OCI-LY7 (cell line): ENCODE data around the gene TMX3. TPM values are rescaled to one million over a fixed set of nuclear protein-coding genes. Genes with fewer than 3 reads are reported as not detected.

Source experiments
- BruUV-seq: library from RNA; stranded (reverse); fragments of 400-500 nt; replicated peaks from 2 replicates; lab custom pipeline; 2021; lab: Mats Ljungman, UMichigan
- CTCF ChIA-PET: fragments of 300-600 bp; sonication (Branson Sonifier 250); formaldehyde crosslinking; loops from one replicate; lab custom pipeline; 2022; ENCODE audit warnings: antibody characterized with exemption; ENCODE audit not compliant: unreplicated experiment; lab: Charles Lee
- POLR2A ChIA-PET: fragments of 300-600 bp; sonication (Branson Sonifier 250); formaldehyde crosslinking; loops from one replicate; lab custom pipeline; 2022; ENCODE audit warnings: antibody characterized with exemption; lab: Charles Lee
- DNase-seq: peaks from one replicate; pipeline ENCODE4 v3.0.0-alpha.2; 2015; ENCODE audit warnings: low spot score
- H2AFZ ChIP-seq: fragments of 200-600 bp; sonication (generic), shearing (Covaris generic); 2 replicates; pipeline ENCODE4 v1.6.1; 2014; ENCODE audit warnings: mild to moderate bottlenecking, antibody characterized with exemption, low read length, moderate library complexity
- H3K27ac ChIP-seq: fragments of 200-600 bp; sonication (generic); 2 replicates; pipeline ENCODE4 v1.5.1; 2014; ENCODE audit warnings: mixed run types, low read depth, mild to moderate bottlenecking, moderate library complexity, low read length, inconsistent platforms; ENCODE audit not compliant: poor library complexity, severe bottlenecking
- H3K36me3 ChIP-seq: fragments of 200-600 bp; sonication (generic); 2 replicates; pipeline ENCODE4 v1.6.1; 2014; ENCODE audit warnings: mild to moderate bottlenecking, antibody characterized with exemption, low read length, moderate library complexity, mixed read lengths; ENCODE audit not compliant: insufficient read depth
- H3K4me1 ChIP-seq: fragments of 200-600 bp; sonication (generic); 2 replicates; pipeline ENCODE4 v1.5.1; 2014; ENCODE audit warnings: mild to moderate bottlenecking, low read length; ENCODE audit not compliant: insufficient read depth, poor library complexity, severe bottlenecking
- H3K4me2 ChIP-seq: fragments of 200-600 bp; sonication (generic); 2 replicates; pipeline ENCODE4 v1.6.1; 2014; ENCODE audit warnings: mild to moderate bottlenecking, low read length
- H3K4me3 ChIP-seq: fragments of 200-600 bp; sonication (generic); 2 replicates; pipeline ENCODE4 v1.5.1; 2014; ENCODE audit warnings: mild to moderate bottlenecking, low read depth, low read length; ENCODE audit not compliant: poor library complexity, severe bottlenecking
- H3K79me2 ChIP-seq: fragments of 200-600 bp; sonication (generic); 2 replicates; pipeline ENCODE4 v1.6.1; 2016; ENCODE audit warnings: low read depth, mild to moderate bottlenecking, low read length, moderate library complexity, mixed read lengths; ENCODE audit not compliant: insufficient read depth
- H3K9me2 ChIP-seq: fragments of 200-600 bp; sonication (generic); 2 replicates; pipeline ENCODE4 v1.6.1; 2016; ENCODE audit warnings: mild to moderate bottlenecking, low read length, mixed read lengths; ENCODE audit not compliant: insufficient read depth
- H3K9me3 ChIP-seq: fragments of 200-600 bp; sonication (generic); 2 replicates; pipeline ENCODE4 v1.6.1; 2014; ENCODE audit warnings: mild to moderate bottlenecking, mixed run types, low read length, mixed read lengths
- H4K20me1 ChIP-seq: fragments of 200-600 bp; sonication (generic); 2 replicates; pipeline ENCODE4 v1.6.1; 2014; ENCODE audit warnings: mild to moderate bottlenecking, antibody characterized with exemption, low read length, moderate library complexity, mixed read lengths; ENCODE audit not compliant: insufficient read depth
- CTCF ChIP-seq: fragments of 200-600 bp; sonication (generic); conservative IDR thresholded peaks from 2 replicates; pipeline ENCODE4 v1.5.1; 2014; ENCODE audit warnings: mild to moderate bottlenecking, antibody characterized with exemption, low read length, moderate library complexity, mixed read lengths
- EZH2phosphoT487 ChIP-seq: fragments of 200-600 bp; sonication (generic); IDR thresholded peaks from 2 replicates; pipeline ENCODE4 v1.6.1; 2018; ENCODE audit warnings: low read depth, borderline replicate concordance, mild to moderate bottlenecking, mixed run types, antibody characterized with exemption, low read length, moderate library complexity, mixed read lengths
- intact Hi-C: fragments of 100-400 bp; cut with micrococcal nuclease; formaldehyde crosslinking; loops from one replicate; pipeline ENCODE4 v1.10.0; 2022; ENCODE audit not compliant: unreplicated experiment
- total RNA-seq, 2 experiments: library from RNA; depleted of rRNA in 1 of 2; stranded (reverse); fragments of >200 nt in 1 of 2; shearing (Covaris generic) in 1 of 2; gene quantifications; 2 replicates each; pipeline ENCODE4 v1.2.3, GENCODE V29; 2014 to 2022

The TMX3 gene
- total RNA-seq, 2 experiments from 2014 or later, result 14.8 to 25.9 TPM

GRCh38 chr18:68738564-68738963 lies 23.7 kb upstream of the TMX3 start:
- POLR2A ChIA-PET, result no interaction called here
- CTCF ChIA-PET, result no interaction called here
- intact Hi-C loops, result loop anchor here (5.0 kb wide), 1 partner anchor 1521 kb away; no protein-coding TSS in a partner anchor

GRCh38 chr18:68735483-68736343 lies 20.8 kb upstream of the TMX3 start:
- intact Hi-C loops, result loop anchor here (5.0 kb wide), 1 partner anchor 1518 kb away; no protein-coding TSS in a partner anchor
- DNase-seq, result peak; percentile 14
- Histone ChIP-seq H3K4me1 (no peaks in the 10 kb centered on the region), H3K9me2 (no peaks in the 10 kb centered on the region), H3K79me2 (no peaks in the 10 kb centered on the region), H3K4me2 (no peak overlapping the region), H3K9me3 (no peaks in the 10 kb centered on the region), H3K4me3 (no peak overlapping the region), H3K36me3 (no peaks in the 10 kb centered on the region), H2AFZ (no peak overlapping the region), H4K20me1 (no peaks in the 10 kb centered on the region), H3K27ac (no peak overlapping the region)
- POLR2A ChIA-PET, result interaction anchor here (0.6 kb wide), 1 partner anchor 19 kb away, joined by 3 read pairs; no protein-coding TSS in a partner anchor
- CTCF ChIA-PET, result no interaction called here
- TF ChIP-seq CTCF (peak; percentile 77), EZH2phosphoT487 (no peak)
- no TSS peak for BruUV-seq

More at GRCh38 chr18:68738564-68738963, 23.7 kb upstream of the TMX3 start:
- H3K4me3 ChIP-seq, result no peak overlapping the region
- no peak for TF ChIP-seq EZH2phosphoT487
- TF ChIP-seq CTCF, result no peak
- H4K20me1 ChIP-seq, result no peaks in the 10 kb centered on the region
- no peaks in the 10 kb centered on the region for H3K79me2 ChIP-seq
- no peak overlapping the region for H3K27ac ChIP-seq
- H3K36me3 ChIP-seq, result no peaks in the 10 kb centered on the region
- no peaks in the 10 kb centered on the region for H3K4me1 ChIP-seq
- DNase-seq, result no peak
- no peak overlapping the region for H3K4me2 ChIP-seq
- H2AFZ ChIP-seq, result no peak overlapping the region
- no peaks in the 10 kb centered on the region for H3K9me2 ChIP-seq
- H3K9me3 ChIP-seq, result no peaks in the 10 kb centered on the region
- BruUV-seq, result no TSS peak

GRCh38 chr18:68734308-68734707 lies 19.4 kb upstream of the TMX3 start:
- DNase-seq, result no peak
- Histone ChIP-seq H3K4me1 (no peaks in the 10 kb centered on the region), H3K9me3 (no peaks in the 10 kb centered on the region), H3K36me3 (no peaks in the 10 kb centered on the region), H3K9me2 (no peaks in the 10 kb centered on the region), H2AFZ (no peak overlapping the region), H3K27ac (no peak overlapping the region), H3K4me2 (no peak overlapping the region), H3K4me3 (no peak overlapping the region), H3K79me2 (no peaks in the 10 kb centered on the region), H4K20me1 (no peaks in the 10 kb centered on the region)
- intact Hi-C loops, result no loop called here
- TF ChIP-seq EZH2phosphoT487 (no peak), CTCF (no peak)
- ChIA-PET CTCF (no interaction called here), POLR2A (interaction anchor here (0.6 to 0.9 kb wide), 2 partner anchors 16 to 1217 kb away, joined by 3 read pairs; partner anchors contain the start of gene DSEL)
- BruUV-seq, result no TSS peak
